Inflammatory macrophage treated with lipopolysaccharide for 4 hours (primary cell): Measurements from ENCODE around the gene TIMP3.
"Not testable (repeated sequence)": the region's sequence is repeated elsewhere in the genome, so short reads cannot be mapped to it uniquely, and the experiment has no call there.

Source experiments
- DNase-seq: peaks from one replicate; pipeline ENCODE4 v3.0.0-alpha.2; 2020

The TIMP3 gene

DNA sequence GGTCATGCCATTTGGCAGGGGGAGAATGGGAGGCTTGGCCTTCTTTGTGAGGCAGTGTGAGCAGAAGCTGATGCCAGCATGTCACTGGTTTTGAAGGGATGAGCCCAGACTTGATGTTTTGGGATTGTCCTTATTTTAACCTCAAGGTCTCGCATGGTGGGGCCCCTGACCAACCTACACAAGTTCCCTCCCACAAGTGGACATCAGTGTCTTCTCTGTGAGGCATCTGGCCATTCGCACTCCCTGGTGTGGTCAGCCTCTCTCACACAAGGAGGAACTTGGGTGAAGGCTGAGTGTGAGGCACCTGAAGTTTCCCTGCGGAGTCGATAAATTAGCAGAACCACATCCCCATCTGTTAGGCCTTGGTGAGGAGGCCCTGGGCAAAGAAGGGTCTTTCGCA, 59.8 kb downstream of the TIMP3 start:
- DNase-seq, result no peak

DNA sequence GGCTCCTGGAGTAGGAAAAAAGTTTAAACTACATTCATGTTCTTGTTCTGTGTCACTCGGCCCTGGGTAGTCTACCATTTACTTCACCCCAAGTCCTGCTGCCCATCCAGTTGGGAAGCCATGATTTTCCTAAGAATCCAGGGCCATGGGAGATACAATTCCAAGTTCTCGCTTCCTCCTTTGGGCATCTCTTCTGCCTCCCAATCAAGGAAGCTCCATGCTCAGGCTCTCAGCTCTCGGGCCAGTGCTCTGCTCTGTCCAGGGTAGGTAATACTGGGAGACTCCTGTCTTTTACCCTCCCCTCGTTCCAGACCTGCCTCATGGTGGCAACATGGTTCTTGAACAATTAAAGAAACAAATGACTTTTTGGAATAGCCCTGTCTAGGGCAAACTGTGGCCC, 60.6 kb downstream of the TIMP3 start:
- no peak for DNase-seq

DNA sequence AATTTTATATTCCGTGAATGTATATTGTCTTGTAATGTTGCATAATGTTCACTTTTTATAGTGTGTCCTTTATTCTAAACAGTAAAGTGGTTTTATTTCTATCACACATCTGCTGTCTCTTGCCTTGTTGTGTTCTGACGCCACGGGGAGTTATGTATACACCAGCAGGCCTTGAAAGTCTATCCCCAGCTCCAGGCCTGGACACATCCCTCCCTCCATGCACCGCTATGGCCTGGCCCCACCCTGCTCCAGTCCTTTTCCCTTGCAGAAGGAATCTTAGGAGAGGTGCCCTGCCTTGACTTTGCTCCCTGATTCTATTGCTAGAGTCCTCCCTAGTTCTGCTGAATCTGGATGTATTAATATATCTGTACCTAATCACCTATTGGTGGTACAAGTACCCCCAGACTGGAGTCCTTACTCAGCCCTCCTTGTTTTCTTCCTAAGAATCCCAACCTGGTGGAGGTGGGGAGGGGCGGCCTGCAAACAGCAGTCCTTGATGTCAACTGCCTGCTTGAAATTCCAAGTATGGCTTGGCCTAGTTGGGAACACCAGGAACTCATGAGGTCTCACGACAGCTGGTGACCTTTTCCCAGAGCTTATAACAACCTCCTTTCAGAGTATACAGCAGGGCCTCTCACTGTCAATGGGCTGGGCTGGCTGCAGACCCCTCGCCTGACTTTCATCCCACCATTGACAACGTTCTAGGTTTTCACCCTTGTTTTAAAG, 61.6 kb downstream of the TIMP3 start:
- no peak for DNase-seq

DNA sequence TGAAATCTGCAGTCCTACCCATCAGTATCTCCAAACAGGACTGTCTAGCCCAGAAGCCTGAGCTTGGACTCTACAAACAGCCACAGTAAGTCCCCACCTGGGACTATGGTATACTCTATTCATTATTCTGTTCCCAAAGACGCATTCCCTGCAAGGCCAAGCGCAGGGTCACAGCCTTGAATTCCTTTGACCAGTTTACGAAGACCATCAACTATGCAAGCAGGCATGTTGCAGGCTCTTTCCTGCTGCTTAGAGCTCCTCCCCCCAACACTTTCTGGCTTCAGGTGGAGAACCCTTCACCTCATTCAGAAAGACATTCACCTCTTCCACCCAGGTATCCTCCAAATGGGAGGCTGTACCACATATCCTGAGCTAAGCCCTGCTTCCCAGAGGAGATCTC, 62.5 kb downstream of the TIMP3 start:
- DNase-seq, result no peak

DNA sequence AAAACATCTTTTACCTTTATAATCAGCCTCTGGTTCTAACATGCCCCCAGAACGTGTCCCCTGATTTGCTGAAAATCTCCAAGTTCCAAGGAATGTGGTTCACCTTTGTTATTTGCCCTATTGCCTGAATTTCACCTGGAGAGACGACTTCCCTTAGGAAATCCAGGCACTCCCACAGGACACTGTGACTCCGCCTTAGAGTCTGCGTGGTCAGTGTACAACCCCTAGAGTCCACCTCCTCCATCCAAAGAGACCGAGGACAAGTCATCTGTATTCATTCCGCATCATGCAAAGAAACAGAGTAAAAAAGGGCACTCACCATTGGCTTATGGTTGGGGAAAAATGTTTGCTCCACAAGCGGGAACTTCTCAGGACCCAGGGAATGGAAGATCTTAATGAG, 63.1 kb downstream of the TIMP3 start:
- no peak for DNase-seq

DNA sequence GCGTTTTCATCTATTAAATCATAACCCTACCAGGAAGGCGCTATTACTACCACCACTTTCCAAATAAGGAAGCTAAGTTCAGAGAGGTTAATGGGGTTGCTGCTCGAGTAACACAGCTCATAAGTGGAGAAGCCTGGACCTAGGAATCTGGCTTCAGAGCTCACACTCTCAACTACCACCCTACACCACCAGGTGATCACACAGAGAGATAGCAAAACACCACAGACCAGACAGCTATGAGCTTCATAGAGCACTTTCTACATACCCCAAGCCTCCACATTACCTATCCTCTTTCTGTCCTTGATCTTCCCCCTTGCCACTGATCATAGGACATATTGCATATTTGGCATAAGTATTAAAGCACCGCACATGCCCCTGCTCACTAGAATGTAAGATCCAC, 65.4 kb downstream of the TIMP3 start:
- no peak for DNase-seq

DNA sequence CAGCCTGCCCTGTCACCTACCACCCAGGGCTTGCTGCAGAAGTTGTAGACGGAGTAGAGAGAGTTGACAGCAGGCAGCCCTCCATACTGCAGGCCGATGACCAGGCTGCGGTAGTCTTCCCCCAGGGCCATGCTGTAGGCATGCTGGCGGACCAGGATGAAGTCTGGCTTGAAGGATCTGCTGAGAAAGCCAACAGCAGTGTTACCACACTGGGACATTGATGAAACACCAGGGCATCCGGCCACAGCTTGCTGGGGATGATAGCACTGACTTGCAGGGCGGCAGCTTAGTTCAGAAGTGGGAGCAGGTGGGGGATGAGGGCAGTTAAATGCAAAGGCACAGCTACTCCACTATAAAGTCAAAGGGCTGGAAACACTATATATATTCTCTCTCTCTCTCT, 67.4 kb downstream of the TIMP3 start:
- DNase-seq, result no peak

DNA sequence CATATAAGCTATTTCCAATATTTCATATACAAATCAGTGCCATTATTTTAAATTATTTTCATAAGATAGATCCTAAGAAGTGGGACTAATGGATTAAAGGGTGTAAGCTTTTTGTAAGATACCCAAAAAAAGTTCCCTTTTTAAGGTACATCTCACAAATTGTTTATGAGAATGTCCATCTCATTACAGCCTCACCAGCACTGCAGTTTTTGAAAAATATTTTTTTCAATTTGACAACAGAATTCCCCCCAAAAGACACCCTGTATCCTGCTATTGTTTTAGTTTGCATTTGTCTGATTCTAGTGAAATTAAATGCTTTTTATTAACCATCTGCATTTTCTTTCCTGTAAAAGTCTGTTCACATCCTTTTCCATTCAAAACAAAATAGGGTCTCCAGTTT, 69.0 kb downstream of the TIMP3 start:
- no peak for DNase-seq

DNA sequence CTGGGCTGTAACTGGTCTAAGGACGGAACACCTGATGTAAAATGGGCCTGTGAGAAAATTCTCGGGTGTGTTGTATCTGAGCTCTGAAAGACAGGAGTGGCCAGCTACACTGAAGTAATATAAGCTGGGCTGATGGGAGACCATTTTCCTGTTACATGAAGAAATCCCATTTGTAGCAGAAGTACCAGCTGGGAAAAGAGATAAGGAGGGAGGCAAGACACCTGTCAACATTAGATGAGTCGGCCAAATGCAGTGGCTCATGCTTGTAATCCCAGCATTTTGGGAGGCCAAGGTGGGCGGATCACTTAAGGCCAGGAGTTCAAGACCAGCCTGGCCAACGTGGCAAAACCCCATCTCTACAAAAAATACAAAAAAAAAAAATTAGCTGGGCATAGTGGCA, 72.1 kb downstream of the TIMP3 start:
- DNase-seq, result not testable (repeated sequence)

DNA sequence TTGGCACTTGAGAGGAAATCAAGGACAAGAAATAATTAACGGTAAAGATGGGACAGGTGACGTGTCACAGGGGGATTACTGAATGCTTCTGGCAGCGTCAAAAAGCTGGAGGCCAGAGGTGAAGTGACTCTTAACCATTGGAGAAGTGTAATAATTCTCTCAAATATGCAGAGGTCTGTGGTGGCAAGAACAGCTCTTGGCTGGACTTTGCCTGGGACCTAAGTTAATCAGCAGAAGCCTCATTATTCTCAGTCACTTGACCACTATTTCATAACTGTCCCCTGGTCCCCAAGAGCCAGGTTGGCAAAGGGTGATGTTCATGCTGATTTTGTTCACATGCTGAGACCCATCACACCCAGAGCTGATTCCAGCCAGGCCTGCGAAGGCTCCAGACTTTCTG, 72.9 kb downstream of the TIMP3 start:
- DNase-seq, result no peak

DNA sequence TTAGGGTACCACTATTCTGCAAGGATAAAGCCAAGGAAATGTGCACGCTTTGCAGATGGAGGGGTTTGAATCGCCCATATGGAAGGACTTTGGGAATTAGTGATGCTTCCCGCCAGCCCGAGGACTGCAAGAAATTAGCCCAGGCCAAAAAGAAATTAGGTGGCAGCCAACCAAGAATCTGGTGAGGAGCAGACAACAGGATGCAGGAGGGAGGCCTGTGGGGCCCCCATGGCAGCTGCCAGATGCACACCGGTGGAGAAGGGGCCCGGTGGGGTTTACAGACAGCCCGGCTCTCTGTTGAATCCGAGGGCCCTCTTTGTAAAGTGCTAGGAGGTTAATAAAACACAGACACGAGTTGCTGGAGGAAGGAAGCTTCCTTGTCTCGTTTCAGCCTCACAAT, 73.5 kb downstream of the TIMP3 start:
- DNase-seq, result no peak

DNA sequence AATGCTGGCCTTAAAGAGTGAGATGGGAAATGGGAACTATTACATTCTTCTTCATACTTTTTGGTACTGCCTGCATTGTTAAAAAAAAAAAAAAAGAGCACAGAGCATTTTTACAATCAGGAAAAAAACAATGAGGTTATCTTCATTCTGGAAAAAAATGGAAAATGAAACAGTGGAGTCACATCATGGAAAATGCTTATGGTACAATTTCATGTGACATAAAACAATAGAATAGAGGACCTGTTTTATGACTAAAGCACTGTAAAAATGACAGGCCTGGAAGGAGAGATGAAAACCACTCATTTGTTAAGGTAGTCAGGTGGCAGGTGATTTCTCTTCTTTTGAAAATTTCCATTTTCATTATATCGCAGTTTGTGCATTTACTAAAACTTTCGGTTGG, 75.0 kb downstream of the TIMP3 start:
- no peak for DNase-seq

DNA sequence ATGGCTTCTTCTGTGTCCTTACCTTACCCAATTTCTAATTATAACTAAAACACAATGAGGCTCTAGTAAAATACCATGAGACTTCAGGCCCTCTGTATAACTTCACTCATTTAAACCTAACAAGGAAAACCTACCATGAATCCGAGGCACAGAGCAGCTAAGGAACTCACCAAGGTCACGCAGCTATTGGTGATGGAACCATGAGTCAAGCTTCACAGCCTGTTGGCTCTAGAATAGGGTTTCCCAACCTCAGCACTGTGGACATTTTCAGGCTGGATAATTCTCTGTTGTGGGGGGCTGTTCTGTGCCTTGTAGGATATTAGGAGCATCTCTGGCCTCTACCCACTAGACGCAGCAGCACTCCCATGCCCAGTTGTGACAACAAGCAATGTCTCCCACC, 75.7 kb downstream of the TIMP3 start:
- no peak for DNase-seq

DNA sequence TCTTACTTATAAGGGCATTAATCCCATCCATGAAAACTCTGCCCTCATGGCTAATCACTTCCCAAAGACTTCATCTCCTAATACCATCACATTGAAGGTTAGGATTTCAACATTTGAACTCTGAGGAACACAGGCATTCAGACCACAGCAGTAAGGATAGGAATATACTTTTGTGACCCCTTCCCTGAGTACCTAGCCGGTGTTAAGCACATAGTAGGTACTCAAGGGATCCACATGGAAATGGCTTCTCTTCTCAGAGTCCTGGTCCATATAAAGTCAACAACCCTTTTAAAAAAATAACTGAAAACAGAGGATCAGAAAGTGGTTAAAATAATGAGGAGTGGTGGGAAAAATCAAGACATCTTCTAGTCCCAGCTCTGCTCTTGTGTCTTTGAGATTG, 78.0 kb downstream of the TIMP3 start:
- DNase-seq, result no peak

DNA sequence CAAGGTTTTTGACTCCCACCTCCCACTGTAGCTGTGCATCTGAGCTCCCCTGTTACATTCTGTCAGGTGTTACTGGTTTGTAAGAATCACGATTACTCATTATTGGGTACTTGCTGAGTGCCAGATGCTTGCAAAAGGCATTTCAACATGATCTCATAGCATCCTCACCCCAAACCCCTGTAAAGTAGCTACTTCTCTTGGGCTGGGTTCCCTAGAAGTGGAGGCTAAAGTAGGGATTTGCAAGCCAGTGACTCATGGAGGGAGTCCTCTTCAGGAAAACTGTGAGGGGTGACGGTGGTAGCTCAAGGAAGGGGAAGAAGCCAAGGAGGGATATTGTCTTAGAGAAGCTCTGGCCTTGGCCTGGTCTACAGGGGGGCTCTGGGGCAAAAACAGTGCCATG, 78.6 kb downstream of the TIMP3 start:
- DNase-seq, result no peak

DNA sequence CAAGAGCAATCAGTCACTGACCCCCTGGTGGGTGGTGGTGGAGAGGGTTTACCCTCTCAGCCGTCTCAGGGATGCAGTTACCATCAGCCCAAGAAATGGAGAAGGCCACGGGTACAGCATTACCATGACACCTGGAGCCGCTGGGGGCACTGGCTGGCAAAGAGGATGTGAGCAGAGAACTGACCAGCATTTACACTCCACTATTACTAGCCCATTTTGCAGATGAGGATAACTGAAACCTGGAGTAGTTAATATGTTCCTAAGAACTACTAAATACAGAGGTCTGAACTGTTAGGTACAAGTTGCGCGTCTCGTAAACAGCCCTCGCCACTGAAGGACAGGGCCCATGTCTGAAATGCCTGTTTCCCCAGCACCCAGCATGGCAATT, 79.0 kb downstream of the TIMP3 start:
- no peak for DNase-seq

DNA sequence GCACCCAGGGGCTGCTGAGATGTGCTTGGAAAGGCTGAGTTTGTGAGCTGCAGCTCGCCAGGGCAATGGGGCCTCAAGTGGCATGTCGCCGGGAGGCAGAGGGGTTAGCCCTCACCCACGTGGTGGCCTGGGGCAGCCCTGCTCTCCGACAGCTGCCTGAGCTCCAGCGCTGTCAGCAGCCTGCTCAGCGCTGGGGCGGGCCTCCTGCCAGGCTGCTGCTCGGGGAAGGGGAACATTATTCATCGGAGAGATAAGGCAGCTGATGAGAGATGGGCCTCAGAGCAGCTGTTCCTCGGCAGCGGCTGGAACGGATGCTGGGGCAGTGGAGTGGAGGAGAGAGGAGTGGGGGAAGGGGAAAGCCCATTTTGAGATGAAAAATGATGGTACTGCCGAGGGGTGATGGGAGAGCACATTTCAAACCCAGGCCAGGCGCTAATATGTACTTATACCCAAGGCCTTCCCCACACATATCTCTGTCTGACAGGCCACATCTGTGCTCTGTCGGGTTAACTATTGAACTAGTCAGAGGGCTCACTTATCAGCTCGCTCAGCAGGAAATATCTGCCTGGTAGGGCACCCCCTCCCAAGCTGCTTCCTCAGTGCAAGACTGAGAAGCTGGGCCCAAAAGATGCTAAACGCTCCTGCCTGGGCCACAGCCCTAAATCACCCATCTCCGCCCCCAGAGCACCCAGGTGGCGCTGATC, 79.5 kb downstream of the TIMP3 start:
- no peak for DNase-seq

DNA sequence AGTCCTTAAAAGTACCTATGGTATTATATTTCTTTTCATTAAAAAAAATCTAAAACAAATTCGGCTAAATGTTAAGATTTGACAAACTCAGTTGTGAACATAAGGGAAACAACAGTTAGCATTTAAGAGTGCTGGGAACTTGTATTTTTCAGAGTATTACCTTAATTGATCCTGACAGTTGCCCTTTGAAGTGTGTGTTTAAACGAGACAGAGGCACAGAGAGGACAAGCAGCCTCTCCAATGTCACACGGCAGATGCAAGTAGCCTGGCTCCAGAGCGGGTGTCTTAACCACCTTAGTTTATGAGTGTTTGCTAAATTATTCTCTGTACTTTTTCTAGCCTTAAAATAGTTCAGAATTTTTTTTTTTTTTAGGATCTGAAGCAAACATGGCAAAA, 80.9 kb downstream of the TIMP3 start:
- DNase-seq, result no peak

DNA sequence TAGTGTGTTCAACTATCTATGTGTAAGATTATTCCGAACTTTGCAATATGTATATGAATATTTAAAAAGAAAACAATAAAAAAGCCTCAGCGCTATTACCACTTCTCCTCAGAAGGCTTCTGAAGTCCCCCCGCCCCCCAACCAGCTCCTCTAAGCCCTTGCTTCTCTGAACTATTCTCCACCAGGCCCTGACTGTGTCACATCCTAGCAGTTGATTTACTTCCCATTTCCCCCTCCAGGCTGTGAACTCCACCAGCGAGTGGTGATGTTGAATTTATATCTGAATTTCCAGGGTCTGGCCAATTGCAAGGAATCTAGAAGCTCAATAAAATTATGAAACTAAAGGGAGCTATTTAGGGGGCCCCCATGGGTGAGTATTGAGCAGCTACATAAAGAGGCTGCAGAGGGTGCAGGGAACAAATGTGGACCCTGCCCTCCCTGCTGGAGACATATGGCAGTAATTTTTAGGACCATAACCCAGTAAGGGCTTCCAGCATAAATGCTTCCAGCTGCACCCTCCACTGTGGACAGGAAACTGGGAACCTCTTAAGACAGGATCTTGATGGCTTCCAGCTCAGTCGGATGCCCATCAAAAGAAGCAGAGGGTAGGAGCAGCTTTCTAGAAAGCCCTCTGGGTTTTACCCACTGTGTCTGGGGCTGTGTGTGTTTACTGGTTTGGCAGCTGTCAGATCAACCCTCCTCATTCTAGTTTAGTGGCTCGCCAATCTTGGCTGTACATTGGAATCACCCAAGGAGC, 81.4 kb downstream of the TIMP3 start:
- DNase-seq, result no peak

DNA sequence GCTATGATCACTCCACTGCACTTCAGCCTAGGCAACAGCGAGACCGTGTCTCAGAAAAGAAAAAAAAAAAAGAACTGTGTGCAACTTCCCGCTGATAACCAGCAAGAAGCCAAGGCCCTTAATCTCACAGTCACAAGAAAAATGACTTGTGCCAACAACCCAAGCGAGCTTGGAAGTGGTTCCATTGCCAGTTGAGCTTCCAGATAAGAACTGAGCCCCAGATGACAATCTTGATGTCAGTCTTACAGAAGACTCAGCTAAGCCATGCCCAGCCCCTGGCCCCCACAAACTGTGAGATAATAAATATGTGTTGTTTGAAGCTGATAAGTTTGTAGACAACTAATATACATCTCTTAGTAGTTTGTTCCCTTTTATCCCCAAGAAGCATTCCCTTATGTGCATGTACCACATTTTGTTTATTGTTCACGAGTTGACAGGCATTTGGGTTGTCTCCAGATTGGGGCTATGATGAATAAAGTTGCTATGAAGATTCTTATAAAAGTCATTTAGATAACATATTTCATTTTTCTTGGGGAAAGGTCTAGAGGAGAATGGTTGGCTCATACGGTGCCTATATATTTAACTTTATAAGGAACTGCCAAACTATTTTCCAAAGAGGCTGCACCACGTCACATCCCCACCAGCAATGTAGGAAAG, 85.9 kb downstream of the TIMP3 start:
- no peak for DNase-seq

DNA sequence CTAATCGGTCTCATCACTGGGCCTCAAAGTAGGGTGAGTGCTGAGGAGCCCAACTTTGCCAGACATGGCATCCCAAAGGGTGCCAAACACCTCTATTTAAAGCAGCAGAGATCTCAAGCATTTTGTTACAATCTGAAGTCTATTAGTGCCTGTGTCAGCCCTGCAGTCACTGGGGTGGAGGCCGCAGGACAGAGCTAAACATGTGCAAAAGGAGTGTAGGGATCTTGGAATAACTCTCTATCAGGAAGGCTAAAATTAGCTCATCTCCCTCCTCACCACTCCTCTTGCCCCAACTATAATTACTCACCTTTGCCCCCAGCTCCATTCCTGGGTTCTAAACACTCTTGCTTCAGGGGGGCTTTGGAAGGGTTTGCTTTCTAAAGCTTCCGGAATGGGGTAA, 87.5 kb downstream of the TIMP3 start:
- DNase-seq, result no peak

DNA sequence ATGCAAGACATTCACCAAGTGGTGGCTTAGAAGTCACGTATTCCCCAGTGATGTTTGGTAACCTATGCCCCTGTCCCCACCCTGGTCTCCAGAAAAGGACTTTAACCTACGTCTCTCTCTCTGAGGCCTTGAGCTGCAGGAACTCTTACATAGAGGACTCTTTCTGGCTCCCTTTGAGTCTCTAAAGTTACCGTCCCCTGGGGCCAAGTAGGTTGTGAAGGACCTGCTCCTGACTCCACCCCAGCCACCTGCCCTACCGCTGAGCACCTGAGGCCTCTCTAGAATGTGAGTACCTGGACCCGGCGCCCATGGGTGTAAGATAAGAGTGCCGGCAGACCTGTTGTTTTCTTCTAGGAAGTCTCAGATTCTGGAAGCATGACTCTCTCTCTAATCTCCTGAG, 95.4 kb downstream of the TIMP3 start:
- DNase-seq, result no peak

DNA sequence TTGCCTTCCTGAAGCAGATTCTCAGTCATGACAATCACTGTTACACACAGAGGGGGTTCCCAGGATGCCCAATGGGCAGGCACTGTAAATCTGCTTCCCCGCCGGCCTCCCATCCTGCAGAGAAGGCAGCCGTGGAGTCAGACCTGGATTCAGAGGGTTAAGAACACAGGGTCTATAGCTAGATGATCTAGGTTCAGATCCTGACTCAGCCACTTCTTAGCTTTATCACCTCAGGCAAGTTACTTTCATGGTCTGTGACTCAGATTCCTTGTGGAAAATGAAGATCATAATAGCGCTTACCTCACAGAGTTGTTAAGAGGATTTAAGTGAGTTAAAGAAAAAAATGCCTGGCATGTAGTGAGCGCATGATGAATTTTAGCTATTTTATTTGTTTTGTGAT, 95.9 kb downstream of the TIMP3 start:
- no peak for DNase-seq
